H9 (cell line): ENCODE measurements around the gene MBD5. TPM values are rescaled to one million over a fixed set of nuclear protein-coding genes. Genes with fewer than 3 reads are reported as not detected.

Source experiments
- DNase-seq: peaks from one replicate; pipeline ENCODE4 v3.0.0-alpha.2; 2017
- H2AFZ ChIP-seq: one replicate; pipeline ENCODE4 v1.6.1; 2013; ENCODE audit warnings: mild to moderate bottlenecking, low read length, control low read depth, moderate library complexity
- H2AK5ac ChIP-seq: 2 replicates; pipeline ENCODE4 v1.6.1; 2013; ENCODE audit warnings: low read length, control low read depth, mixed read lengths; ENCODE audit not compliant: insufficient read length
- H2BK120ac ChIP-seq: one replicate; pipeline ENCODE4 v1.6.1; 2013; ENCODE audit warnings: low read depth, mild to moderate bottlenecking, low read length, control low read depth, inconsistent platforms; ENCODE audit not compliant: poor library complexity, severe bottlenecking
- H2BK12ac ChIP-seq: 2 replicates; pipeline ENCODE4 v1.6.1; 2013; ENCODE audit warnings: low read length, control low read depth, mixed read lengths, low read depth; ENCODE audit not compliant: insufficient read length
- H2BK15ac ChIP-seq: 2 replicates; pipeline ENCODE4 v1.6.1; 2013; ENCODE audit warnings: low read depth, low read length, control low read depth
- H2BK20ac ChIP-seq: one replicate; pipeline ENCODE4 v1.6.1; 2013; ENCODE audit warnings: low read depth, mild to moderate bottlenecking, low read length, control low read depth, inconsistent platforms; ENCODE audit not compliant: poor library complexity, severe bottlenecking
- H2BK5ac ChIP-seq: 2 replicates; pipeline ENCODE4 v1.6.1; 2013; ENCODE audit warnings: low read length, control low read depth, mixed read lengths; ENCODE audit not compliant: insufficient read length
- H3K14ac ChIP-seq: 2 replicates; pipeline ENCODE4 v1.6.1; 2013; ENCODE audit warnings: low read length, control low read depth; ENCODE audit not compliant: insufficient read depth
- H3K18ac ChIP-seq: 2 replicates; pipeline ENCODE4 v1.6.1; 2013; ENCODE audit warnings: low read depth, mild to moderate bottlenecking, mixed read lengths, low read length, control low read depth; ENCODE audit not compliant: insufficient read length
- H3K23ac ChIP-seq: 2 replicates; pipeline ENCODE4 v1.6.1; 2013; ENCODE audit warnings: low read length, control low read depth, mixed read lengths, low read depth; ENCODE audit not compliant: insufficient read length
- H3K23me2 ChIP-seq: 2 replicates; pipeline ENCODE4 v1.6.1; 2013; ENCODE audit warnings: low read depth, mild to moderate bottlenecking, mixed read lengths, low read length, control low read depth; ENCODE audit not compliant: insufficient read length, poor library complexity, severe bottlenecking
- H3K27ac ChIP-seq: 2 replicates; pipeline ENCODE4 v1.5.1; 2013; ENCODE audit warnings: low read length, control low read depth, mixed read lengths, low read depth; ENCODE audit not compliant: insufficient read length
- H3K27me3 ChIP-seq: 2 replicates; pipeline ENCODE4 v1.6.1; 2013; ENCODE audit warnings: low read length, control low read depth, inconsistent platforms; ENCODE audit not compliant: insufficient read depth
- H3K4ac ChIP-seq: 2 replicates; pipeline ENCODE4 v1.6.1; 2013; ENCODE audit warnings: low read depth, mild to moderate bottlenecking, control low read depth, inconsistent platforms, low read length, moderate library complexity
- H3K4me1 ChIP-seq: 2 replicates; pipeline ENCODE4 v1.6.1; 2013; ENCODE audit warnings: low read length, control low read depth, inconsistent platforms; ENCODE audit not compliant: insufficient read depth
- H3K4me2 ChIP-seq: 2 replicates; pipeline ENCODE4 v1.6.1; 2013; ENCODE audit warnings: low read length, control low read depth, mixed read lengths; ENCODE audit not compliant: insufficient read length, insufficient read depth
- H3K56ac ChIP-seq: 2 replicates; pipeline ENCODE4 v1.6.1; 2013; ENCODE audit warnings: low read depth, mild to moderate bottlenecking, mixed read lengths, low read length, control low read depth; ENCODE audit not compliant: insufficient read length
- H3K79me1 ChIP-seq: 2 replicates; pipeline ENCODE4 v1.6.1; 2013; ENCODE audit warnings: low read depth, mild to moderate bottlenecking, moderate library complexity, low read length, control low read depth, inconsistent platforms; ENCODE audit not compliant: insufficient read depth, poor library complexity, severe bottlenecking
- H3K79me2 ChIP-seq: 2 replicates; pipeline ENCODE4 v1.6.1; 2013; ENCODE audit warnings: low read length, control low read depth, inconsistent platforms; ENCODE audit not compliant: insufficient read depth
- H3K9ac ChIP-seq: 2 replicates; pipeline ENCODE4 v1.6.1; 2013; ENCODE audit warnings: low read length, control low read depth, mixed read lengths; ENCODE audit not compliant: insufficient read length; ENCODE audit errors: extremely low read depth
- H3K9me3 ChIP-seq: one replicate; pipeline ENCODE4 v1.6.1; 2013; ENCODE audit warnings: low read depth, low read length, inconsistent platforms; ENCODE audit not compliant: control insufficient read depth
- H3T11ph ChIP-seq: one replicate; pipeline ENCODE4 v1.6.1; 2013; ENCODE audit warnings: mild to moderate bottlenecking, low read length, control low read depth, inconsistent platforms
- H4K20me1 ChIP-seq: one replicate; pipeline ENCODE4 v1.6.1; 2013; ENCODE audit not compliant: control insufficient read depth, insufficient read length, insufficient read depth
- H4K5ac ChIP-seq: 2 replicates; pipeline ENCODE4 v1.6.1; 2013; ENCODE audit warnings: low read depth, mild to moderate bottlenecking, mixed read lengths, low read length, control low read depth; ENCODE audit not compliant: insufficient read length
- H4K8ac ChIP-seq: replicated peaks from 2 replicates; pipeline ENCODE4 v1.6.1; 2013; ENCODE audit warnings: low read length, control low read depth, mixed read lengths, low read depth; ENCODE audit not compliant: insufficient read length
- H4K91ac ChIP-seq: 2 replicates; pipeline ENCODE4 v1.6.1; 2013; ENCODE audit warnings: low read depth, mild to moderate bottlenecking, moderate library complexity, mixed read lengths, low read length, control low read depth; ENCODE audit not compliant: insufficient read length
- H3K27ac Mint-ChIP-seq, 3 experiments: 2 replicates in 2 of 3; 3 replicates in 1 of 3; pipeline ENCODE4 v1.8.0; 2020 to 2021; ENCODE audit warnings: mixed read lengths in 3 of 3, mild to moderate bottlenecking in 1 of 3, moderate library complexity in 1 of 3
- H3K27me3 Mint-ChIP-seq: 2 replicates; pipeline ENCODE4 v1.8.0; 2021; ENCODE audit warnings: low read depth, mild to moderate bottlenecking, moderate library complexity, mixed read lengths
- H3K36me3 Mint-ChIP-seq, 3 experiments: 2 replicates in 2 of 3; 3 replicates in 1 of 3; pipeline ENCODE4 v1.8.0; 2020 to 2021; ENCODE audit warnings: low read depth in 3 of 3, mixed read lengths in 3 of 3; ENCODE audit not compliant: insufficient read depth in 1 of 3
- H3K4me1 Mint-ChIP-seq, 2 experiments: 2 replicates each; pipeline ENCODE4 v1.8.0; 2020; ENCODE audit warnings: mixed read lengths in 2 of 2
- H3K4me3 Mint-ChIP-seq, 2 experiments: 2 replicates in 1 of 2; 3 replicates in 1 of 2; pipeline ENCODE4 v1.8.0; 2020 to 2021; ENCODE audit warnings: mild to moderate bottlenecking in 2 of 2, mixed read lengths in 2 of 2, moderate library complexity in 1 of 2
- H3K9me3 Mint-ChIP-seq, 2 experiments: 2 replicates in 1 of 2; 3 replicates in 1 of 2; pipeline ENCODE4 v1.8.0; 2020; ENCODE audit warnings: mild to moderate bottlenecking in 2 of 2, mixed read lengths in 2 of 2, moderate library complexity in 1 of 2
- CTCF ChIP-seq: fragments of 200-600 bp; sonication (generic); conservative IDR thresholded peaks from 3 replicates; pipeline ENCODE4 v1.8.0; 2021; ENCODE audit warnings: antibody characterized with exemption, mild to moderate bottlenecking
- WGBS: extraction: QIAGEN DNeasy Blood & Tissue Kit; methylation state at CpG from one replicate; pipeline ENCODE4 v1.1.7; 2013; ENCODE audit warnings: missing lambda C conversion rate, low lambda C conversion rate, mixed read lengths; ENCODE audit not compliant: insufficient read length; ENCODE audit errors: extremely low coverage; 5-methylcytosine and 5-hydroxymethylcytosine counted together
- total RNA-seq: library from RNA; stranded (reverse); gene quantifications from 2 replicates; pipeline ENCODE4 v1.2.1, GENCODE V29; 2021

MBD5 gene
- total RNA-seq, 1 experiment from 2014 or later, result 23.1 TPM

DNA sequence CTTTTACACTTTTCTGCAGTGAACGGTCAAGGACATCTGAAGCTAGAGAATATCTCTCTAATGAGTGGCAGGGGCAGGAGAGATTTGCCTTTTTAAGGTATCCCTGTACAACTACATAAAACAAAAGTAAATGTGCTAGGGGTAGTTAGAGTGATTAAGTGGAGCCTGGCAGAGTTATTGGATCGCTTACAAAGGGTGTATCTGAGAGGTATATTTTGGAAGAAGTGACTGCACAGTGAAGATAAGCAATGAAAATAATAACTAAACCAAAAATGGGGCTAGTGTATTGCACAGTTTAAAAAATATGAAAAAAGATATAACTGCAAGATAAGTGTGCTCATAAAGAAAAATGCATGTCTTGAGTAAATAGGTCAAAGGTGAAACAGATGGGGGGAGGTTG lies 430.2 kb downstream of the MBD5 start:
- Histone ChIP-seq H3K4me1 (no peaks in the 10 kb centered on the region; the same call in 1 of the 2 replicates), H2BK12ac (no peak overlapping the region), H3K27ac (no peak overlapping the region), H3T11ph (no peak overlapping the region), H2BK15ac (no peak overlapping the region), H3K18ac (no peak overlapping the region), H2AFZ (no peak overlapping the region), H4K5ac (no peak overlapping the region), H2BK120ac (no peak overlapping the region), H4K20me1 (no peaks in the 10 kb centered on the region), H4K91ac (no peak overlapping the region), H3K14ac (no peak overlapping the region), H2BK5ac (no peak overlapping the region), H3K56ac (no peak overlapping the region), H2AK5ac (no peak overlapping the region), H3K23ac (no peak overlapping the region), H2BK20ac (no peak overlapping the region), H4K8ac (no peak overlapping the region), H3K4me2 (no peak overlapping the region), H3K9me3 (no peaks in the 10 kb centered on the region), H3K79me1 (no peaks in the 10 kb centered on the region), H3K9ac (no peak overlapping the region), H3K27me3 (no peaks in the 10 kb centered on the region), H3K79me2 (no peaks in the 10 kb centered on the region), H3K4ac (no peak overlapping the region), H3K23me2 (no peaks in the 10 kb centered on the region)
- H3K4me1 Mint-ChIP-seq, result peaks cover 3 to 5% of the 10 kb centered on the region in 2 experiments; a peak in 3 of 4 replicates
- no peaks in the 10 kb centered on the region for H3K36me3 Mint-ChIP-seq
- no peaks in the 10 kb centered on the region for H3K9me3 Mint-ChIP-seq
- WGBS, result no CpG with 5 or more reads among the region's 2 CpGs
- H3K27ac Mint-ChIP-seq, result no peak overlapping the region; a peak in 1 of 7 replicates
- no peak for TF ChIP-seq CTCF
- H3K4me3 Mint-ChIP-seq, result no peak overlapping the region
- no peaks in the 10 kb centered on the region; the same call in 1 of the 2 replicates for H3K27me3 Mint-ChIP-seq
- DNase-seq, result no peak
